Hepatocyte (in vitro differentiated cells): ENCODE results near the gene CHSY1. TPM values are rescaled to one million over a fixed set of nuclear protein-coding genes. Genes with fewer than 3 reads are reported as not detected.

Experiments used
- DNase-seq: peaks from one replicate; pipeline ENCODE4 v3.0.0-alpha.2; 2016; ENCODE audit warnings: low spot score
- H2AFZ ChIP-seq: fragments of 200-600 bp; sonication (generic); 2 replicates; pipeline ENCODE4 v1.6.0; 2016; ENCODE audit warnings: antibody characterized with exemption, mild to moderate bottlenecking
- H3K27ac ChIP-seq: fragments of 200-600 bp; sonication (generic); 2 replicates; pipeline ENCODE4 v1.5.1; 2016; ENCODE audit warnings: mild to moderate bottlenecking
- H3K27me3 ChIP-seq: fragments of 200-600 bp; sonication (generic); 2 replicates; pipeline ENCODE4 v1.6.1; 2016
- H3K36me3 ChIP-seq: fragments of 200-600 bp; sonication (generic); replicated peaks from 2 replicates; pipeline ENCODE4 v1.5.1; 2016; ENCODE audit warnings: low read depth; ENCODE audit not compliant: insufficient read depth
- H3K4me1 ChIP-seq: fragments of 200-600 bp; sonication (generic); 2 replicates; pipeline ENCODE4 v1.5.1; 2016; ENCODE audit warnings: mild to moderate bottlenecking, moderate library complexity; ENCODE audit not compliant: insufficient read depth
- H3K4me2 ChIP-seq: fragments of 200-600 bp; sonication (generic); 2 replicates; pipeline ENCODE4 v1.6.0; 2016
- H3K4me3 ChIP-seq: fragments of 200-600 bp; sonication (generic); 2 replicates; pipeline ENCODE4 v1.5.1; 2016; ENCODE audit warnings: mild to moderate bottlenecking
- H3K79me2 ChIP-seq: fragments of 200-600 bp; sonication (generic); 2 replicates; pipeline ENCODE4 v1.6.0; 2017; ENCODE audit warnings: mild to moderate bottlenecking
- H3K9me2 ChIP-seq: fragments of 200-600 bp; sonication (generic); replicated peaks from 2 replicates; pipeline ENCODE4 v1.6.0; 2017; ENCODE audit warnings: mild to moderate bottlenecking; ENCODE audit not compliant: insufficient read depth
- H3K9me3 ChIP-seq: fragments of 200-600 bp; sonication (generic); 2 replicates; pipeline ENCODE4 v1.5.1; 2016; ENCODE audit warnings: low read depth, mild to moderate bottlenecking
- H4K20me1 ChIP-seq: fragments of 200-600 bp; sonication (generic); 2 replicates; pipeline ENCODE4 v1.6.0; 2016; ENCODE audit warnings: mild to moderate bottlenecking; ENCODE audit not compliant: insufficient read depth, poor library complexity, severe bottlenecking
- CTCF ChIP-seq: fragments of 200-600 bp; sonication (generic); IDR thresholded peaks from 2 replicates; pipeline ENCODE4 v1.5.1; 2016; ENCODE audit warnings: antibody characterized with exemption, mild to moderate bottlenecking; ENCODE audit not compliant: poor library complexity
- EZH2 ChIP-seq: fragments of 200-600 bp; sonication (generic); IDR thresholded peaks from 2 replicates; pipeline ENCODE4 v1.6.1; 2016; ENCODE audit warnings: antibody characterized with exemption, mild to moderate bottlenecking, borderline replicate concordance
- EZH2phosphoT487 ChIP-seq: fragments of 200-600 bp; sonication (generic); IDR thresholded peaks from one replicate; pipeline ENCODE4 v1.6.1; 2018; ENCODE audit warnings: antibody characterized with exemption, mild to moderate bottlenecking, low read depth, moderate library complexity; ENCODE audit not compliant: unreplicated experiment, severe bottlenecking
- WGBS: methylation state at CpG from one replicate; pipeline ENCODE4 v1.1.6; 2016; ENCODE audit warnings: low lambda C conversion rate; ENCODE audit errors: missing lambda C conversion rate; 5-methylcytosine and 5-hydroxymethylcytosine counted together
- polyA plus RNA-seq: library from polyadenylated mRNA; unstranded; fragments of >200 nt; fragmentation: Nextera tagmentation; extraction: Ambion mirVana; gene quantifications from 2 replicates; pipeline ENCODE4 v1.2.1, GENCODE V29; 2016
- total RNA-seq: library from RNA; depleted of rRNA; stranded (reverse); fragments of >200 nt; gene quantifications from 2 replicates; pipeline ENCODE4 v1.2.3, GENCODE V29; 2014

Gene CHSY1
- total and polyA plus RNA-seq, 2 experiments from 2014 or later: 22.5 to 27.8 TPM

- Histone ChIP-seq H3K4me1 (no peaks in the 10 kb centered on the region), H3K4me3 (no peak overlapping the region), H2AFZ (no peak overlapping the region), H3K36me3 (no peaks in the 10 kb centered on the region), H4K20me1 (no peaks in the 10 kb centered on the region), H3K4me2 (no peak overlapping the region), H3K79me2 (no peaks in the 10 kb centered on the region), H3K9me2 (no peaks in the 10 kb centered on the region), H3K9me3 (no peaks in the 10 kb centered on the region), H3K27me3 (no peaks in the 10 kb centered on the region), H3K27ac (no peak overlapping the region)
- no peak for DNase-seq
- TF ChIP-seq EZH2 (no peak), EZH2phosphoT487 (no peak), CTCF (no peak)
Measured at GRCh38 chr15:101141926-101142527, 109.8 kb downstream of the CHSY1 start.

DNA sequence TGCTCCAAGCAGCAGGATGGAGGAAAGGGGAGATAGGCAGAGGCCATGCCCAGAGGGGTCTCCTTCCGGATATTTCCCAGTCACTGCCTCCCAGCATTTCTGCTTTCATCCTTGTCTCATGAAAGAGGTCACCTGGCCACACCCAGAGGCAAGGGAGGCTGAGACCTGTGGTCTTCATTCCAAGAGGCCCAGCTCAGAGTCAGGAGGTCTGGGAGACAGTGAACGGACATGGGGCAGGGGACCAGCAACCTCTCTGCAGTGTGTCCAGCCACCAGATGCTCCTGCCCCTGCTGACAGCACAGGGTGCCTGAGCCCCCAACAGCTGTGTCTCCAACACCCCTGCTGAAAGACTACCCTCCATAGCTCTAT, 111.2 kb downstream of the CHSY1 start:
- Histone ChIP-seq H2AFZ (no peak overlapping the region), H3K36me3 (no peaks in the 10 kb centered on the region), H3K9me3 (no peaks in the 10 kb centered on the region)

DNA sequence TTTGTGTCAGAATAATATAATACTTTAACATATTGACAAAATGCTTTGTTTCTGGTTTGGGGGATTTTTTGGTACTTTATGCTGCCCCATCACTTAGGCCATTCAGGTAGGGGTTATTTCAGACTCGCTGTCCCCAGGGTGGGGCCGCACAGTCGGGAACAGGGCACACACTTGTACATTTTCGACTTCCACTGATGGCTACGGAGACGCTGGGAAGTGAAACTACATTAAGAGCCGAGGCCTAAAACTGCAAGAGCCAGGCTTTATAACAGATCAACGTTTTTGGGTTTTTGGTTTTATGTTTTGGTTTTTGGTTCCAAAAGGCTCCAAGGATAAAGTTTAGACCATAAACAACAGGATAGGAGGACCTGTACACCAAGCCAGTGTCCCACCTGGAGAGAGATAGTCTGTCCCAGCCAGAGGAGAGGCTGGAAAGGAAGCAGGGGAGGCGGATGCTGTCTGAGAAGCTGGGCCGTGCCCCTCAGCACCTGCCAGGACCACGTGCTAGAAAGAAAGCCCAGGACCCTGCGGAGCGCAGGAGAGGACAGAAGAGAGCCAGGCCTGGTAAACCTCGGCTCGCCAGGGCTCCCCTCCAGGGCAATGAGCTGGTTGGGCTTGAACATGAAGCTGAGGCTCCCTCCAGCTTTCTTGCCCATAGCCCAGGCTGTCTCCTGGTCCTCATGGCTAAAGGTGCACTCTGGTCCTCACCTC, 111.7 kb downstream of the CHSY1 start:
- no peak overlapping the region for H3K4me2 ChIP-seq

More for the DNA sequence above, 111.2 kb downstream of the CHSY1 start:
- Histone ChIP-seq H3K4me1 (no peaks in the 10 kb centered on the region), H3K4me3 (no peak overlapping the region), H3K79me2 (no peaks in the 10 kb centered on the region), H3K9me2 (no peaks in the 10 kb centered on the region), H3K4me2 (no peak overlapping the region), H4K20me1 (no peaks in the 10 kb centered on the region), H3K27ac (no peak overlapping the region), H3K27me3 (no peaks in the 10 kb centered on the region)
- TF ChIP-seq EZH2phosphoT487 (no peak), EZH2 (no peak), CTCF (no peak)
- 88% methylated on average over 2 of the region's 2 CpGs for whole genome bisulfite sequencing
- no peak for DNase-seq

More for the DNA sequence above, 111.7 kb downstream of the CHSY1 start:
- TF ChIP-seq EZH2phosphoT487 (no peak), EZH2 (no peak), CTCF (no peak)
- DNase-seq: no peak
- Histone ChIP-seq H3K36me3 (no peaks in the 10 kb centered on the region), H3K9me3 (no peaks in the 10 kb centered on the region), H3K27me3 (no peaks in the 10 kb centered on the region), H3K79me2 (no peaks in the 10 kb centered on the region), H3K9me2 (no peaks in the 10 kb centered on the region), H3K4me1 (no peaks in the 10 kb centered on the region), H2AFZ (no peak overlapping the region), H4K20me1 (no peaks in the 10 kb centered on the region), H3K4me3 (no peak overlapping the region), H3K27ac (no peak overlapping the region)
- 91% methylated on average over 15 of the region's 15 CpGs for whole genome bisulfite sequencing
